Ovary (tissue), 9 donors: ENCODE measurements around the gene COL6A1. TPM values are rescaled to one million over a fixed set of nuclear protein-coding genes. Genes with fewer than 3 reads are reported as not detected.

Experiments
- DNase-seq, 5 donors: peaks; one replicate each; pipeline ENCODE4 v3.0.0-alpha.2; 2019 to 2020
- H3K27ac ChIP-seq, 2 donors: fragments of 200-600 bp; one replicate each; pipeline versions ENCODE4 v1.5.1 to v1.8.0; 2019 to 2022
- H3K27me3 ChIP-seq: fragments of 200-600 bp; one replicate; pipeline ENCODE4 v1.8.0; 2022
- H3K36me3 ChIP-seq: fragments of 200-600 bp; sonication (generic); one replicate; pipeline ENCODE4 v1.5.1; 2019
- H3K4me1 ChIP-seq: one replicate; pipeline ENCODE4 v1.8.1; 2013; ENCODE audit warnings: mild to moderate bottlenecking, moderate library complexity; ENCODE audit not compliant: insufficient read depth
- H3K4me3 ChIP-seq: fragments of 200-600 bp; sonication (generic); one replicate; pipeline ENCODE4 v1.5.1; 2017
- H3K9me3 ChIP-seq, 2 donors: fragments of 200-600 bp in 1 of 2; sonication (generic) in 1 of 2; one replicate each; pipeline versions ENCODE4 v1.5.1 to v1.8.1; 2013 to 2019; ENCODE audit warnings: mild to moderate bottlenecking in 1 of 2, moderate library complexity in 1 of 2
- EP300 ChIP-seq: sonication (generic); formaldehyde crosslinking; IDR thresholded peaks from one replicate; pipeline ENCODE4 v1.6.1; 2017; ENCODE audit warnings: antibody characterized with exemption
- POLR2A ChIP-seq: fragments of 450-650 bp; IDR thresholded peaks from one replicate; pipeline ENCODE4 v1.6.1; 2017; ENCODE audit warnings: antibody characterized with exemption, mild to moderate bottlenecking, moderate library complexity
- WGBS, 3 donors: extraction: QIAGEN DNeasy Blood & Tissue Kit in 1 of 3; methylation state at CpG; one replicate each; pipeline versions ENCODE4 v1.1.5 to v1.1.7; 2013 to 2017; 5-methylcytosine and 5-hydroxymethylcytosine counted together
- intact Hi-C, 4 donors: fragments of 100-400 bp; cut with DNase I; formaldehyde crosslinking; loops; one replicate each; pipeline versions ENCODE4 v1.11.0 to v1.15.1; 2022 to 2023
- polyA plus RNA-seq, 2 donors: library from polyadenylated mRNA; stranded (reverse); fragments of 200-250 nt in 1 of 2; fragments of 350-450 nt in 1 of 2; fragmentation: Illumina TruSeq in 1 of 2; extraction: RNeasy Lipid Tissue Mini Kit (QIAGEN cat#74804) in 1 of 2; gene quantifications; one replicate each; pipeline ENCODE4 v1.2.3, GENCODE V29; 2013 to 2014
- total RNA-seq, 7 donors: library from RNA; depleted of rRNA in 2 of 7; stranded (reverse); fragments of >200 nt in 2 of 7; fragmentation: NEBNext Ultra II Directional in 3 of 7; extraction: Animal tissue kit (Norgen Biotek cat#: 25700) in 3 of 7; gene quantifications; one replicate each; pipeline versions ENCODE4 v1.1.0 to v1.2.4, GENCODE V29; 2016 to 2023
- TF ChIP-seq, protein P1 (sequence below), 3 donors: fragments of 450-650 bp in 2 of 3; fragments of 200-600 bp in 1 of 3; IDR thresholded peaks; one replicate each; pipeline versions ENCODE4 v1.5.1 to v1.8.0; 2016 to 2022; ENCODE audit warnings: antibody characterized with exemption in 3 of 3, mild to moderate bottlenecking in 1 of 3
- donor health status: DM: no; HTN: no; CAD: no; lungs with moderate emphysema.
- donor health status: DM: no; HTN: no; CAD: no.
- donor health status: Bipolar disorder and iron deficiency.
- donor health status: DM: yes; HTN: yes; CAD: no.
- donor health status: DM: no; HTN: no; CAD: no.
- donor health status: DM: yes; HTN: yes; CAD: no.

The COL6A1 gene
- total and polyA plus RNA-seq, 9 donors, result 112 to 905 (median 731) TPM

DNA sequence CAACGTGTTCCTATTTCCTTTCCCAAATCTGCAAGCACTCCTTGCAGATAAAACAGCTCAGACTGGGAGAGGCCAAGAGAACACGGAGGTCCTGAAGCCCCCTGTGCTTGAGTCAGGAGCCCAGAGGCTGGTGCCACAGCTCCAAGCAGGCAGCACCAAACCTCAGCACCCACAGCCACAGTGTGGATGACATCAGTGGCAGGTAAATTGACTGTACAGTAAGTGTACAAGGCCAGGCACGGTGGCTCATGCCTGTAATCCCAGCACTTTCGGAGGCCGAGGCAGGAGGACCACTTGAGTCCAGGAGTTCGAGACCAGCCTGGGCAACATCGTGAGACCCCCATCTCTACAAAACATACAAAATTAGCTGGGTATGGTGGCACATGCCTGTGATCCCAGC is 1.9 kb upstream of the COL6A1 start:
- intact Hi-C loops, result loop anchor here in 3 of 4 donors (5.0 to 10.0 kb wide), 3 partner anchors 43 to 75 kb away; no protein-coding TSS in a partner anchor
- 77 to 81% (median 80%) methylated on average over 7 of the region's 7 CpGs for WGBS, 3 donors
- Histone ChIP-seq H3K27me3 (no peaks in the 10 kb centered on the region), H3K9me3 (no peaks in the 10 kb centered on the region), H3K27ac (peak overlapping the region; percentile 32 to 59), H3K4me3 (no peak overlapping the region), H3K4me1 (peaks cover 15% of the 10 kb centered on the region), H3K36me3 (no peaks in the 10 kb centered on the region)
- TF ChIP-seq, protein P1, sequence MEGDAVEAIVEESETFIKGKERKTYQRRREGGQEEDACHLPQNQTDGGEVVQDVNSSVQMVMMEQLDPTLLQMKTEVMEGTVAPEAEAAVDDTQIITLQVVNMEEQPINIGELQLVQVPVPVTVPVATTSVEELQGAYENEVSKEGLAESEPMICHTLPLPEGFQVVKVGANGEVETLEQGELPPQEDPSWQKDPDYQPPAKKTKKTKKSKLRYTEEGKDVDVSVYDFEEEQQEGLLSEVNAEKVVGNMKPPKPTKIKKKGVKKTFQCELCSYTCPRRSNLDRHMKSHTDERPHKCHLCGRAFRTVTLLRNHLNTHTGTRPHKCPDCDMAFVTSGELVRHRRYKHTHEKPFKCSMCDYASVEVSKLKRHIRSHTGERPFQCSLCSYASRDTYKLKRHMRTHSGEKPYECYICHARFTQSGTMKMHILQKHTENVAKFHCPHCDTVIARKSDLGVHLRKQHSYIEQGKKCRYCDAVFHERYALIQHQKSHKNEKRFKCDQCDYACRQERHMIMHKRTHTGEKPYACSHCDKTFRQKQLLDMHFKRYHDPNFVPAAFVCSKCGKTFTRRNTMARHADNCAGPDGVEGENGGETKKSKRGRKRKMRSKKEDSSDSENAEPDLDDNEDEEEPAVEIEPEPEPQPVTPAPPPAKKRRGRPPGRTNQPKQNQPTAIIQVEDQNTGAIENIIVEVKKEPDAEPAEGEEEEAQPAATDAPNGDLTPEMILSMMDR (IDR thresholded peaks at IDR 0.05), result no peak
- TF ChIP-seq EP300, result no peak
- TF ChIP-seq POLR2A, result no peak
- peak in 4 of 5 donors; percentile 20 to 44 (median 37) for DNase-seq

DNA sequence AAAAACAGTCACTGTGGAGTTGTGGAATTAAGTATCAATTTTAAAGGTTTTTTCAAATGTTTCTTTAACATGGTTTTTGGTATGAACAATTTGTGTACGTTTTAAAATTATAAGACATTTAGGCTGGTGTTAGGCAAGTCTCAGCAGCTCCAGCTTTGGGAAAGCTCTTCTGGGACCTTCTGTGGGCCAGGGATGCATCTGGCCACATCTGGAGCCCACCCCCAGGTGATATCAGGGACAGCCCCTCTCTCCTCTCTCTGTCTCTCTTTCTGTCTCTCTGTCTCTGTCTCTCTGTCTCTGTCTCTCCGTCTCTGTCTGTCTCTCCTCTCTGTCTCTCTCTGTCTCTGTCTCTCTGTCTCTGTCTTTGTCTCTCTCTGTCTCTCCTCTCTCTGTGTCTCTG is 1.3 kb upstream of the COL6A1 start:
- H3K4me1 ChIP-seq, result peaks cover 11% of the 10 kb centered on the region
- TF ChIP-seq EP300 (no peak), POLR2A (no peak)
- TF ChIP-seq, protein P1 (IDR thresholded peaks at IDR 0.05), result no peak
- 61 to 65% (median 64%) methylated on average over 2 of the region's 2 CpGs for WGBS, 3 donors
- H3K4me3 ChIP-seq, result no peak overlapping the region
- DNase-seq, result peak in 1 of 5 donors; percentile 23
- H3K36me3 ChIP-seq, result no peaks in the 10 kb centered on the region
- H3K27ac ChIP-seq, result peak overlapping the region in 1 of 2 donors; percentile 38
- H3K27me3 ChIP-seq, result no peaks in the 10 kb centered on the region
- intact Hi-C loops, result loop anchor here in 2 of 4 donors (5.0 kb wide), 2 partner anchors 42 to 57 kb away; no protein-coding TSS in a partner anchor
- no peaks in the 10 kb centered on the region for H3K9me3 ChIP-seq

DNA sequence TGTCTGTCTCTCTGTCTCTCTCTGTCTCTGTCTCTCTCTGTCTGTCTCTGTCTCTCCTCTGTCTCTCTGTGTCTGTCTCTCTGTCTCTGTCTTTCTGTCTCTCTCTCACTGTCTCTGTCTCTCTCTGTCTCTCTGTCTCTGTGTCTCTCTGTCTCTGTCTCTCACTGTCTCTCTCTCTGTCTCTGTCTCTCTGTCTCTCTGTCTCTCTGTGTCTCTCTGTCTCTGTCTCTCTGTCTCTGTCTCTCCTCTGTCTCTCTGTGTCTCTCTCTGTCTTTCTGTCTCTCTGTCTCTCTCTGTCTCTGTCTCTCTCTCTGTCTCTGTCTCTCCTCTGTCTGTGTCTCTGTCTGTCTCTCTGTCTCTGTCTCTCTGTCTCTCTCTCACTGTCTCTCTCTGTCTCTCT is 873 bp upstream of the COL6A1 start:
- H3K27ac ChIP-seq, result peak overlapping the region; percentile 63 to 74
- TF ChIP-seq, protein P1 (IDR thresholded peaks at IDR 0.05), result no peak
- TF ChIP-seq EP300 (no peak), POLR2A (no peak)
- H3K4me1 ChIP-seq, result peaks cover 11% of the 10 kb centered on the region
- no peak for DNase-seq
- H3K27me3 ChIP-seq, result no peaks in the 10 kb centered on the region
- H3K4me3 ChIP-seq, result peak overlapping the region; percentile 21
- H3K9me3 ChIP-seq, result no peaks in the 10 kb centered on the region
- H3K36me3 ChIP-seq, result no peaks in the 10 kb centered on the region
- intact Hi-C loops, result loop anchor here in 2 of 4 donors (5.0 kb wide), 2 partner anchors 42 to 57 kb away; no protein-coding TSS in a partner anchor

DNA sequence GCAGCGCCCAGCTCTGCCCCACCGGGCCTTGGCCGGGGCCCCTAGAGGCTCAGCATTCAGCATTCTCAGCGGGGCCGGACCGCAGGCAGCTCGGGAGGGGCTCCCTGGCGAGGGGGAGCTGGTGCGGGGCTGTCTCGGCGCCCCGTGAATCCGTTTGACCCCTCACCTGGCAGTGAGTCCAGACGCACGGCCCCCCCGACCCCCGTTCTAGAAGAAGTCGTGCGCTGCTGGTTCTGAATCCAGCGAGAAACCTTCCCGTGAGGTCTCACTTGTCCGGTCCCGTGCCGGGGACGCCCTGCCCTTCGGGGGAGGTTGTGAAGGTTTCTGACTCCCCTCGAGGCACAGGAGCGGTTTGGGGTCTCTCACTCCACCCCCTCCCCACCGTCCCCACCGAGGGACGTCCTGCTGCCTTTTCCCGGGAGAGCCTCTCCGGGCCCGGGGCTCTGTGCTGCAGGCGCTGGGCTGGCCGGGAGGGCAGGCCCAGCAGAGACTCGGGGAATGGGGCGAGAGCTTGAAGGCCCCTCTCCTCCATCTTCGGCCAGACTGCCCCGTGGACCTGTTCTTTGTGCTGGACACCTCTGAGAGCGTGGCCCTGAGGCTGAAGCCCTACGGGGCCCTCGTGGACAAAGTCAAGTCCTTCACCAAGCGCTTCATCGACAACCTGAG is 655 bp downstream of the COL6A1 start:
- peak in 1 of 5 donors; percentile 55 for DNase-seq
- Histone ChIP-seq H3K4me1 (peaks cover 15% of the 10 kb centered on the region), H3K36me3 (no peaks in the 10 kb centered on the region), H3K27me3 (no peaks in the 10 kb centered on the region), H3K27ac (peak overlapping the region; percentile 65 to 71), H3K4me3 (peak overlapping the region; percentile 99), H3K9me3 (no peaks in the 10 kb centered on the region)
- intact Hi-C loops, result loop anchor here in 2 of 4 donors (5.0 kb wide), 2 partner anchors 40 to 55 kb away; no protein-coding TSS in a partner anchor
- WGBS, 3 donors, result 1 to 3% (median 1%) methylated on average over 40 to 45 of the region's 45 CpGs
- TF ChIP-seq, protein P1 (IDR thresholded peaks at IDR 0.05), result no peak
- peak; percentile 17 for TF ChIP-seq POLR2A
- no peak for TF ChIP-seq EP300
